A673 (cell line): ENCODE results near the gene MLH3. TPM values are rescaled to one million over a fixed set of nuclear protein-coding genes. Genes with fewer than 3 reads are reported as not detected.

Experiments
- BruUV-seq: library from RNA; stranded (reverse); fragments of 400-500 nt; replicated peaks from 2 replicates; lab custom pipeline; 2021; lab: Mats Ljungman, UMichigan
- CTCF ChIA-PET: fragments of 300-600 bp; sonication (Branson Sonifier 250); formaldehyde crosslinking; loops from one replicate; lab custom pipeline; 2022; ENCODE audit warnings: antibody characterized with exemption; lab: Charles Lee
- POLR2A ChIA-PET: fragments of 300-600 bp; sonication (Branson Sonifier 250); formaldehyde crosslinking; loops from one replicate; lab custom pipeline; 2022; ENCODE audit warnings: antibody characterized with exemption; ENCODE audit not compliant: low non-redundant PET; lab: Charles Lee
- DNase-seq: peaks from one replicate; pipeline ENCODE4 v3.0.0-alpha.2; 2015; ENCODE audit warnings: low spot score
- H3K27ac ChIP-seq: fragments of 200-600 bp; sonication (generic); 2 replicates; pipeline ENCODE4 v1.5.1; 2016; ENCODE audit warnings: mixed run types, low read depth, mild to moderate bottlenecking, mixed read lengths, antibody characterized with exemption, low read length; ENCODE audit not compliant: poor library complexity, severe bottlenecking
- H3K27me3 ChIP-seq: fragments of 200-600 bp; sonication (generic); replicated peaks from 2 replicates; pipeline ENCODE4 v1.6.1; 2017; ENCODE audit warnings: mixed run types, low read depth, mild to moderate bottlenecking, mixed read lengths, antibody characterized with exemption, low read length; ENCODE audit not compliant: insufficient read depth, poor library complexity
- H3K36me3 ChIP-seq: fragments of 200-600 bp; sonication (generic); 2 replicates; pipeline ENCODE4 v1.6.1; 2016; ENCODE audit warnings: mixed run types, mild to moderate bottlenecking, mixed read lengths, antibody characterized with exemption, low read length; ENCODE audit not compliant: insufficient read depth, poor library complexity, severe bottlenecking
- H3K4me1 ChIP-seq: fragments of 200-600 bp; sonication (generic); 2 replicates; pipeline ENCODE4 v1.6.1; 2017; ENCODE audit warnings: mixed run types, mild to moderate bottlenecking, mixed read lengths, antibody characterized with exemption, low read length; ENCODE audit not compliant: insufficient read depth, poor library complexity, severe bottlenecking
- H3K4me3 ChIP-seq: fragments of 200-600 bp; sonication (generic); 2 replicates; pipeline ENCODE4 v1.5.1; 2016; ENCODE audit warnings: low read depth, mixed run types, mild to moderate bottlenecking, mixed read lengths, low read length; ENCODE audit not compliant: poor library complexity, severe bottlenecking
- H3K9me3 ChIP-seq: fragments of 200-600 bp; sonication (generic); 2 replicates; pipeline ENCODE4 v1.6.1; 2016; ENCODE audit warnings: mixed run types, low read depth, mild to moderate bottlenecking, mixed read lengths, antibody characterized with exemption, low read length; ENCODE audit not compliant: poor library complexity, severe bottlenecking
- EZH2 ChIP-seq: fragments of 200-600 bp; sonication (generic); IDR thresholded peaks from 2 replicates; pipeline ENCODE4 v1.6.1; 2017; ENCODE audit warnings: borderline replicate concordance, low read depth, mild to moderate bottlenecking, mixed read lengths, antibody characterized with exemption, low read length; ENCODE audit not compliant: poor library complexity, severe bottlenecking
- intact Hi-C: fragments of 100-400 bp; cut with micrococcal nuclease; formaldehyde crosslinking; loops from one replicate; pipeline ENCODE4 v1.10.0; 2022; ENCODE audit not compliant: unreplicated experiment
- total RNA-seq: library from RNA; stranded (reverse); gene quantifications from 2 replicates; pipeline ENCODE4 v1.2.3, GENCODE V29; 2021
- TF ChIP-seq, protein P1 (sequence below): fragments of 300-800, 200-600 bp; sonication (generic); conservative IDR thresholded peaks from 2 replicates; pipeline ENCODE4 v1.5.1; 2017; ENCODE audit warnings: low read depth, mild to moderate bottlenecking, antibody characterized with exemption, low read length, moderate library complexity, mixed read lengths

Gene MLH3
- total RNA-seq, 1 experiment from 2014 or later, result 24.0 TPM

DNA sequence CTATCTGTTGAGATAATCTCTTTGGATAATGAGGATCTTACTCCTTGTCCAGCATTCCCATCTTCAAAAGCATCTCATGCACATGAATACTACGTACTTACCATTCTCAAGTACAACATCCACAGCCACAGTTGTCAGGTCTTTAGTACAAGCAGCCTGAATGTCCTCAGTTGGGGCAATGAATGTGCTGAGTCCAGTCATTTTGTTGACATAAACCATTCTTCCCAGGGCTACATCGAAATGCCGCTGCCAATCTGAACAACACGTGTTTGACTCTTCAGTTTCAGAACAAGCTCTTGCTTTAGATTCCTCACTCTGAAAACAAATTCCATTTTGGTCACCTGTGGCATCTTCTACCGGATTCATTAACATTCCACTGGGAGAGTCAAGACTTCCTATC is 5.0 kb downstream of the MLH3 start:
- peaks cover 34% of the 10 kb centered on the region for H3K4me1 ChIP-seq
- no peaks in the 10 kb centered on the region for H3K9me3 ChIP-seq
- CTCF ChIA-PET, result no interaction called here
- POLR2A ChIA-PET, result no interaction called here
- no peak for DNase-seq
- no TSS peak for BruUV-seq
- no peak overlapping the region for H3K4me3 ChIP-seq
- TF ChIP-seq, protein P1, sequence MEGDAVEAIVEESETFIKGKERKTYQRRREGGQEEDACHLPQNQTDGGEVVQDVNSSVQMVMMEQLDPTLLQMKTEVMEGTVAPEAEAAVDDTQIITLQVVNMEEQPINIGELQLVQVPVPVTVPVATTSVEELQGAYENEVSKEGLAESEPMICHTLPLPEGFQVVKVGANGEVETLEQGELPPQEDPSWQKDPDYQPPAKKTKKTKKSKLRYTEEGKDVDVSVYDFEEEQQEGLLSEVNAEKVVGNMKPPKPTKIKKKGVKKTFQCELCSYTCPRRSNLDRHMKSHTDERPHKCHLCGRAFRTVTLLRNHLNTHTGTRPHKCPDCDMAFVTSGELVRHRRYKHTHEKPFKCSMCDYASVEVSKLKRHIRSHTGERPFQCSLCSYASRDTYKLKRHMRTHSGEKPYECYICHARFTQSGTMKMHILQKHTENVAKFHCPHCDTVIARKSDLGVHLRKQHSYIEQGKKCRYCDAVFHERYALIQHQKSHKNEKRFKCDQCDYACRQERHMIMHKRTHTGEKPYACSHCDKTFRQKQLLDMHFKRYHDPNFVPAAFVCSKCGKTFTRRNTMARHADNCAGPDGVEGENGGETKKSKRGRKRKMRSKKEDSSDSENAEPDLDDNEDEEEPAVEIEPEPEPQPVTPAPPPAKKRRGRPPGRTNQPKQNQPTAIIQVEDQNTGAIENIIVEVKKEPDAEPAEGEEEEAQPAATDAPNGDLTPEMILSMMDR, result no peak
- no peak for TF ChIP-seq EZH2
- no peak overlapping the region for H3K27ac ChIP-seq
- peaks cover 3% of the 10 kb centered on the region for H3K36me3 ChIP-seq
- no peaks in the 10 kb centered on the region for H3K27me3 ChIP-seq
- intact Hi-C loops, result no loop called here

DNA sequence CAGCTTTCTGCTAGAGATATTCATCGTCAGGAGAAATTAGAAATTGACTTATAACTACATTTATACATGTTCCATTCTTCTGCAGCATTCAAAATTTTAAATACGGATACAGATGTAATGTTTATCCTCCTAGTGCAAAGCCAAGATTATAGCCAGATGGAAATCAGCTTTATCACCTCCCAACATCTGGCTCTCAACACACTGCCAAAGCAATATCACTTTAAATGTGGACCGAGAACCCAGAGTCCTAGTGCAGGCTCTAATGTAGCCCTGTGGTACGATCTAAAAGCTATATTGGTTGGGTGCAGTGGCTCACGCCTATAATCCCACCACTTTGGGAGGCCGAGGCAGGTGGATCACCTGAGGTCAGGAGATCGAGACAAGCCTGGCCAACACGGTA is 6.5 kb downstream of the MLH3 start:
- no peak for DNase-seq
- no peaks in the 10 kb centered on the region for H3K9me3 ChIP-seq
- POLR2A ChIA-PET, result no interaction called here
- CTCF ChIA-PET, result no interaction called here
- H3K4me1 ChIP-seq, result peaks cover 36% of the 10 kb centered on the region
- BruUV-seq, result no TSS peak
- no peak overlapping the region for H3K27ac ChIP-seq
- intact Hi-C loops, result no loop called here
- H3K36me3 ChIP-seq, result peaks cover 3% of the 10 kb centered on the region
- no peaks in the 10 kb centered on the region for H3K27me3 ChIP-seq
- TF ChIP-seq, protein P1, result no peak
- no peak for TF ChIP-seq EZH2
- H3K4me3 ChIP-seq, result no peak overlapping the region

DNA sequence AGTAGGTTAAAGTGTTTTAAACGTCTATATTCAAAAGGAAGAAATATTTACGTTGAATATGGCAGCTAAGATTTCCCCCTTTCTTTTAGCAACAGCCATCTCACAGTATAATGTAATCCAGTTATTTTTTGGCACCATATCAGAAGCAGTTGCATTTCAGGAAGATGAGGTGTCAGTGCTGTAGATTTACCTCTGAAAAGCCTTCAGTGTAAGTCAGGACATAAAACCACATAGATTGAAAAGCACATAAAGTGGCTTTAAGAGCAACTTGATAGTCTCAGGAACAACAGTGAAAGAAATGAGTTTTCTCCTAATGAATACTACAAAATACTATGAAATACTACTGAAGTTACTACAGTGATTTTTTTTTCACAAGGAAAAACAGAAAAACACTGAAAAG is 6.9 kb downstream of the MLH3 start:
- Histone ChIP-seq H3K4me1 (peaks cover 36% of the 10 kb centered on the region), H3K36me3 (peaks cover 3% of the 10 kb centered on the region), H3K27me3 (no peaks in the 10 kb centered on the region), H3K9me3 (no peaks in the 10 kb centered on the region), H3K27ac (no peak overlapping the region), H3K4me3 (no peak overlapping the region)
- peak; percentile 72 for DNase-seq
- POLR2A ChIA-PET, result no interaction called here
- intact Hi-C loops, result no loop called here
- CTCF ChIA-PET, result no interaction called here
- BruUV-seq, result no TSS peak
- no peak for TF ChIP-seq EZH2
- TF ChIP-seq, protein P1, result no peak
